Lower lobe of right lung (tissue), 2 donors: Measurements from ENCODE around the gene PON1. TPM values are rescaled to one million over a fixed set of nuclear protein-coding genes. Genes with fewer than 3 reads are reported as not detected.

ENCODE experiments used
- ATAC-seq, 2 donors: fragments of 200-7000 bp; cut with Tn5 transposase; one replicate each; pipeline ENCODE4 v1.9.1; 2020 to 2022; ENCODE audit warnings: mild to moderate bottlenecking in 2 of 2, moderate library complexity in 2 of 2
- DNase-seq: peaks from one replicate; pipeline ENCODE4 v3.0.0-alpha.2; 2020
- H3K27ac ChIP-seq: fragments of 200-600 bp; one replicate; pipeline ENCODE4 v1.8.0; 2022
- H3K27me3 ChIP-seq: fragments of 200-600 bp; one replicate; pipeline ENCODE4 v1.8.0; 2022; ENCODE audit warnings: low read depth
- H3K36me3 ChIP-seq: fragments of 200-600 bp; one replicate; pipeline ENCODE4 v1.8.0; 2022; ENCODE audit warnings: mild to moderate bottlenecking
- H3K4me1 ChIP-seq: fragments of 200-600 bp; one replicate; pipeline ENCODE4 v1.8.0; 2022
- H3K4me3 ChIP-seq: fragments of 200-600 bp; one replicate; pipeline ENCODE4 v1.8.0; 2022; ENCODE audit warnings: mild to moderate bottlenecking
- H3K9me3 ChIP-seq: fragments of 200-600 bp; one replicate; pipeline ENCODE4 v1.8.0; 2022
- intact Hi-C: fragments of 100-400 bp; cut with DNase I; formaldehyde crosslinking; loops from one replicate; pipeline ENCODE4 v1.11.0; 2022
- total RNA-seq: library from RNA; stranded (reverse); fragmentation: NEBNext Ultra II Directional; extraction: Animal tissue kit (Norgen Biotek cat#: 25700); gene quantifications from one replicate; pipeline ENCODE4 v1.2.1, GENCODE V29; 2021
- TF ChIP-seq, protein P1 (sequence below): fragments of 200-600 bp; IDR thresholded peaks from one replicate; pipeline ENCODE4 v1.8.0; 2022; ENCODE audit warnings: antibody characterized with exemption, mild to moderate bottlenecking
- donor health status: DM: no; HTN: yes; CAD: no; lungs with severe emphysema.

Gene PON1
- total RNA-seq, 1 donor from 2014 or later: 0.24 TPM

DNA sequence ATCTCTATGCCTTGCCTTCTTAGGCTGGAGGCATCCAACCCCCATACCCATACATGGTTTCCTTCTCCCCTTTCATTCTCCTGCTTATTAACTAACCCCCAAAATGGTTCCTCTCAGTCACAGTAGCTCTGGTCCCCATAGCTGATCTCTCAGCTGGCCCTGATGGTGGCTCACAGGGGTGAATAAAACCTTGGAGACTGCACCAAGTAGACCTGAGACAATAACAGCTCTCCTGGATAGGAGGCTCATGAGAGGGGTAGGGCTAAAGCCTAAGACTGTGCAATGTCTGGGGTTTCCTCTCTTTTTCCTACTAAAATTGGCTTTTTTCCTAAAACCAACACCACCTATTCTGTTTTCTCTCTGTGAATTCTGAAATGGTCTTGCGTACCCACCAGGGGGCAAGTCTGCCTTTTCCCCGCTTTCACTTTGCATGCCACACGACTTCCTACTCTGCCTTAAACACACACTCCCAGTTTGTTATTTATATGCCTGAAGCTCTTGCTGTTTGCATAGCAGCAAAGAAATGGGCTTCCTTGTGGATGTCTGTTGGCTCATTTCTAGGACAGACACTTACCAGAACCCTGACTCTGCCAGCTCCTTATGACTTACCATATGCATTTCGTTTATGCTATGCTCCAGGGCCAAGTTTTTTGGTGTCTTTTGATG, 18.4 kb upstream of the PON1 start:
- H3K4me1 ChIP-seq: no peaks in the 10 kb centered on the region
- no peak overlapping the region for H3K27ac ChIP-seq
- H3K36me3 ChIP-seq: no peaks in the 10 kb centered on the region
- TF ChIP-seq, protein P1, sequence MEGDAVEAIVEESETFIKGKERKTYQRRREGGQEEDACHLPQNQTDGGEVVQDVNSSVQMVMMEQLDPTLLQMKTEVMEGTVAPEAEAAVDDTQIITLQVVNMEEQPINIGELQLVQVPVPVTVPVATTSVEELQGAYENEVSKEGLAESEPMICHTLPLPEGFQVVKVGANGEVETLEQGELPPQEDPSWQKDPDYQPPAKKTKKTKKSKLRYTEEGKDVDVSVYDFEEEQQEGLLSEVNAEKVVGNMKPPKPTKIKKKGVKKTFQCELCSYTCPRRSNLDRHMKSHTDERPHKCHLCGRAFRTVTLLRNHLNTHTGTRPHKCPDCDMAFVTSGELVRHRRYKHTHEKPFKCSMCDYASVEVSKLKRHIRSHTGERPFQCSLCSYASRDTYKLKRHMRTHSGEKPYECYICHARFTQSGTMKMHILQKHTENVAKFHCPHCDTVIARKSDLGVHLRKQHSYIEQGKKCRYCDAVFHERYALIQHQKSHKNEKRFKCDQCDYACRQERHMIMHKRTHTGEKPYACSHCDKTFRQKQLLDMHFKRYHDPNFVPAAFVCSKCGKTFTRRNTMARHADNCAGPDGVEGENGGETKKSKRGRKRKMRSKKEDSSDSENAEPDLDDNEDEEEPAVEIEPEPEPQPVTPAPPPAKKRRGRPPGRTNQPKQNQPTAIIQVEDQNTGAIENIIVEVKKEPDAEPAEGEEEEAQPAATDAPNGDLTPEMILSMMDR: no peak
- no peaks in the 10 kb centered on the region for H3K9me3 ChIP-seq
- ATAC-seq (peak; percentile 20 to 49), DNase-seq (no peak)
- H3K4me3 ChIP-seq: no peak overlapping the region
- intact Hi-C loops: no loop called here
- H3K27me3 ChIP-seq: no peaks in the 10 kb centered on the region

DNA sequence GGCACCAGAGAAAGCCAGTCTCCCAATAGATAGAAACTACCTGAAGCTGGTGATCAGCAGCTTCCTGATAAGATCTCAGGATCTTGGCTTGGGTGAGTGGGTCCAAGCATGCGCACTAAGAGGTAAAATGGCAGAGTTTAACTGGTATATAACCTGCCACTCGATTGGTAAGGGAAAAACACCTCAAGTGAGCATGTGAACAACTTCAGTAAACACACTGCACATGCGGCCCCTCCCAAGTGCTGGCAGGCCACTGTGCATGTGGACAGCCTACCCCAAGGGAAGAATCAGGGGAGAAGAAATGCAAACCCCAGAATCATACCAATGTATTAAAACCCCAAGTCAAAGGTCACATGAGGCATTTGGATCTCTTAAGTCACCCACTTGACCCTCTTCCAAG, 17.7 kb upstream of the PON1 start:
- TF ChIP-seq, protein P1: no peak
- Histone ChIP-seq H3K36me3 (no peaks in the 10 kb centered on the region), H3K4me1 (no peaks in the 10 kb centered on the region), H3K27me3 (no peaks in the 10 kb centered on the region), H3K27ac (no peak overlapping the region), H3K9me3 (no peaks in the 10 kb centered on the region), H3K4me3 (no peak overlapping the region)
- ATAC-seq: peak; percentile 69 to 77
- intact Hi-C loops: no loop called here
- peak; percentile 50 for DNase-seq

DNA sequence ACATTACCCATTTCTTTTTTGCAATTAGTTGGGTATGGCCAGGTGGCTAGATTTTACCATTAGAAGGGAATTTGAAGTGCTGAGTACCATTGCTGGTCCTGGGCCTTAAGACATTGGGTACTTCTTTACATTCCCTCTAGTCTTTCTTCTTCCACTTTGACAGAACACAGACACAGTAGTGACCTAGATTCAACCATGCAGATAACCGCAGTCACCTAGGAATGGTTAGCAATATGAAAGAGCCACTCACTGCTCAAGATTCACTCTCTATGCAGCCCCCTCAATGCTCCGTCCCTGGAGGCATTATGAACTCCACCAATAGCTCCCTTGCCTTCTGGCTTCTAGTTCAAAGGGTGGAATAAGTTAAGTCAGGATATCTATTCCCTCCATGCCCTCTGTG, 16.2 kb upstream of the PON1 start:
- Histone ChIP-seq H3K36me3 (no peaks in the 10 kb centered on the region), H3K9me3 (no peaks in the 10 kb centered on the region), H3K4me3 (no peak overlapping the region), H3K4me1 (no peaks in the 10 kb centered on the region), H3K27me3 (no peaks in the 10 kb centered on the region), H3K27ac (no peak overlapping the region)
- ATAC-seq: no peak
- TF ChIP-seq, protein P1: no peak
- DNase-seq: no peak
- intact Hi-C loops: no loop called here

DNA sequence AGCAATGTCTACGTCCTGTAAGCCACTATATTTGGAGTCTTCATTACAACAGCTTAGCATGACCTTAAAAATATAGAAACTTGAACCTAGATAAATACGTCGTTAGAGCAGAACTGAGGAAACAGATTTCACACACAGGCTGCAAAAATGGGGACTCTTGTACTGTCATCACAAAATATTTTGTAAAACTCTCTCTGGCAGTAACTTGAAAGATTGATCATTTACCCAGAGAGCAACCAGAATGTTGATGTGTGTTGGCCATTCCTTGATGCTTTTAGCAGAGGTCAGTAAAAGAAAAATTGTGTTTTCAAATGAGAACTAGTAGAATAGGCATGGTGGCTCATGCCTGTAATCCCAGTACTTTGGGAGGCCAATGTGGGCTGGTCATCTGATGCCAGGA, 14.5 kb upstream of the PON1 start:
- no peaks in the 10 kb centered on the region for H3K9me3 ChIP-seq
- TF ChIP-seq, protein P1: no peak
- H3K27me3 ChIP-seq: no peaks in the 10 kb centered on the region
- ATAC-seq (no peak), DNase-seq (no peak)
- H3K4me3 ChIP-seq: no peak overlapping the region
- no peak overlapping the region for H3K27ac ChIP-seq
- H3K4me1 ChIP-seq: no peaks in the 10 kb centered on the region
- H3K36me3 ChIP-seq: no peaks in the 10 kb centered on the region
- intact Hi-C loops: no loop called here

DNA sequence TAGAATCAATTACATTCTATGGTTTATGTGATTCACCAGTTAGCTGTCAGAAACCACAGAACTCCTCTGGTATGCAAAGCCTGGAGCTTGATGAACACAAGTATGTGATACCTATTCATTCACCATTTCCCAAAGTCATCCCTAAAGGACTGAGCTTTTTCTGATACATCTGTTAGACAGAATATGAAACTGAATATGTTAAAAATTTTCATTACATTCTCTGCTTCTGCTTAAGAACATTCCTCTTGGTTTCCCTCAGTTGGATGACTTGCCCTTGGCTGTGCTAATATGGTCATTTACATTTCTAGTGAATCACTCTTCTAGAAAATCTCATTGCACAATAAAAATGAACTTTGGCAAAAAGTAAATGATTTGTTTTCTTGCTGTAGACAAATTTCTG, 10.8 kb upstream of the PON1 start:
- Histone ChIP-seq H3K27me3 (no peaks in the 10 kb centered on the region), H3K9me3 (no peaks in the 10 kb centered on the region), H3K4me1 (peaks cover 10% of the 10 kb centered on the region), H3K27ac (no peak overlapping the region), H3K36me3 (no peaks in the 10 kb centered on the region), H3K4me3 (no peak overlapping the region)
- DNase-seq (no peak), ATAC-seq (no peak)
- intact Hi-C loops: no loop called here
- TF ChIP-seq, protein P1: no peak
